IPS DF 19.7 (cell line): ENCODE data around the gene C19orf85.
"Not testable (repeated sequence)": the region's sequence is repeated elsewhere in the genome, so short reads cannot be mapped to it uniquely, and the experiment has no call there.

Source experiments
- DNase-seq: peaks from one replicate; pipeline ENCODE4 v3.0.0-alpha.2; 2013; ENCODE audit warnings: low read depth, low spot score

C19orf85 gene

GRCh38 chr19:55457683-55458457 is 6.7 kb downstream of the C19orf85 start:
- no peak for DNase-seq

DNA sequence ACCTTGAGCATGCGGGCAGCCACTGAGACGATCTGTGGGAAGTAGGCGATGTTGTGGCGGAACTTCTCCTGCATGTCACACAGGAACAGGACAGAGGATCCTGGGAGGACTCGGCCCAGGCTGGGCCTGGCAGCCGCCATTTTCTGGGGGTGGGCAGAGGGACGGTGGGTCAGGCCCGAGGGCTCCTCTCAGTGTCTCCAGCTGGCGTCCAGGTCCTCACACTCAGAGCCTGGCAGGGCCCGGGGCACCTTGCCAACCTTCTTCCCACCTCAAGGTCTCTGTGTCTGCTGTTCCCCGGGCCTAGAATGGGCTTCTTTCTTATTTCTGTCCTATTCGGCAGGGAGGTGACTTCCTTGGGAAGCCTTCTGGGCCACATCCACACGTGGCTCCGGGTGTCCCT is 8.2 kb downstream of the C19orf85 start:
- DNase-seq, result no peak

DNA sequence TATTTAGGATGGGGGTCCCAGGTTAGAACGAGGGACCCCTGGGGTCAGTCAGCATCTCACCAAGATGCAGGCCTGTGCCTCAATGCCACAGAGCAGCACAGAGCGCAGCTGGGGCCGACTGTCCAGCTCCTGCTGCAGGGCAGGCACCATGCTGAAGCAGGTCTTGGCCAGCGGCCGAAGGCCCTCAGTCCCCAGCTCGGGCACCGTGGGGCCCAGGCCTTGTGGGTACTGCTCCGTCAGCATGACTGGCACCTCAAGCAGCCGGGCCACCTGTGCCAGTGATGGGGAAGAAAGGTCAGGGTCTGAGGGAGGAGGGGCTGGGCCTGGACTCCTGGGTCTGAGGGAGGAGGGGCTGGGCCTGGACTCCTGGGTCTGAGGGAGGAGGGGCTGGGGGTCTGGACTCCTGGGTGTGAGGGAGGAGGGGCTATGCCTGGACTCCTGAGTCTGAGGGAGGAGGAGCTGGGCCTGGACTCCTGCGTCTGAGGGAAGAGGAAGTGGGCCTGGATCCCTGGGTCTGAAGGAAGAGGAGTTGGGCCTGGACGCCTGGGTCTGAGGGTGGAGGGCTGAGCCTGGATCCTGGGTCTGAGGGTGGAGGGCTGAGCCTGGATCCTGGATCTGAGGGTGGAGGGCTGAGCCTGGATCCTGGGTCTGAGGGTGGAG is 8.8 kb downstream of the C19orf85 start:
- DNase-seq, result no peak

- no peak for DNase-seq
Measured at GRCh38 chr19:55454787-55455243, 9.7 kb downstream of the C19orf85 start.

- DNase-seq, result no peak
Measured at GRCh38 chr19:55453511-55454260, 10.9 kb downstream of the C19orf85 start.

GRCh38 chr19:55452749-55453346 is 11.7 kb downstream of the C19orf85 start:
- no peak for DNase-seq

GRCh38 chr19:55451965-55452748 is 12.4 kb downstream of the C19orf85 start:
- DNase-seq, result no peak

GRCh38 chr19:55451163-55451964 is 13.2 kb downstream of the C19orf85 start:
- DNase-seq, result no peak

- no peak for DNase-seq
Measured at GRCh38 chr19:55449469-55449868, 15.1 kb downstream of the C19orf85 start.

DNA sequence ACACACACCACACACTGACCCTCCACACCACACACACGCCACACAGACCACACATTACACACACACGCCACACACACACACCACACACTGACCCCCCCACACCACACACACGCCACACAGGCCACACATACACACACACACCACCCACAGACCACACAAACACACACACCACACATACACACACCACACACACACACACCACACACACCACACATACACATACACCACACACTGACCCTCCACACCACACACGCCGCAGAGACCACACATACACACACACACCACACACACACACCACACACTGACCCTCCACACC is 16.4 kb downstream of the C19orf85 start:
- not testable (repeated sequence) for DNase-seq

- DNase-seq, result no peak
Measured at GRCh38 chr19:55447421-55448174, 17.0 kb downstream of the C19orf85 start.

DNA sequence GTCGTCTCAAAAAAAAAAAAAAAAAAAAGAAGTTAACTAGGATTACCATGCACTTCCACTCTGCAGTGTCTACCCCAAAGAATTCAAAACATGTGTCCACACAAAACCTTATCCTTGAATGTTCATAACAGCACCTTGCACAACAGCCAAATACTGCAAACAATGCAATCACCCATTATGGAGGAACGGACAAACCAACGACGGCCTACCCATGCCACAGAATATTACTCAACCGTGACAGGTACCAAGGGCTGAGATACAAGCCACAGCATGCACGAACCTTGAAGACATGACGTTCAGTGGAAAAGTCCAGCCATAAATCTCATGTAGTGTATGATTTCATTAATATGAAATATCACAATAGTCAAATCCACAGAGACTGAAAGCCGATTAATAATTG is 18.5 kb downstream of the C19orf85 start:
- DNase-seq, result no peak

DNA sequence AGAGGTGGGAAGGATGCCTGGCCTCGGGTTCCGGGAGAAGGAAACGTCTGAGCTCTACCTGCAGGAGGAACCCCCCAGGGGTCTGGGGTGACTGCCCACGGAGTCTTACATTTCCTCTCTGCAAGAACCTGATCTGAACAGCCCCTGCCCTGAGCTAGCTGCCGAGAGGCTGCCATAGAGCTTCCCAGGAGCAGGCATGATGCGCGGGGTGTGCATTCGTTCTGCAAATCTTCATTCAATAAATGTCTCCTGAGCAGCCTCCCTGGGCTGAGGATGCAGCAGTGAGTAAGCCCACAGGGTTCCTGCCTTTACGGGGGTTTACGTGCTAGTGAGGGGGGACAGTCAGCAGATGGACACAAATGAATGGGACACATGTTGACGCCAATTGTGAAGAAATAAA is 19.9 kb downstream of the C19orf85 start:
- no peak for DNase-seq

- DNase-seq, result no peak
Measured at GRCh38 chr19:55443824-55444480, 20.6 kb downstream of the C19orf85 start.

GRCh38 chr19:55443045-55443823 is 21.3 kb downstream of the C19orf85 start, which contains the start of gene SHISA7:
SHISA7 (minus strand) TSS chr19:55443300; CDS start chr19:55442863, 437 bp downstream.
- DNase-seq, result no peak

- no peak for DNase-seq
Measured at GRCh38 chr19:55442372-55442961, 22.1 kb downstream of the C19orf85 start.

DNA sequence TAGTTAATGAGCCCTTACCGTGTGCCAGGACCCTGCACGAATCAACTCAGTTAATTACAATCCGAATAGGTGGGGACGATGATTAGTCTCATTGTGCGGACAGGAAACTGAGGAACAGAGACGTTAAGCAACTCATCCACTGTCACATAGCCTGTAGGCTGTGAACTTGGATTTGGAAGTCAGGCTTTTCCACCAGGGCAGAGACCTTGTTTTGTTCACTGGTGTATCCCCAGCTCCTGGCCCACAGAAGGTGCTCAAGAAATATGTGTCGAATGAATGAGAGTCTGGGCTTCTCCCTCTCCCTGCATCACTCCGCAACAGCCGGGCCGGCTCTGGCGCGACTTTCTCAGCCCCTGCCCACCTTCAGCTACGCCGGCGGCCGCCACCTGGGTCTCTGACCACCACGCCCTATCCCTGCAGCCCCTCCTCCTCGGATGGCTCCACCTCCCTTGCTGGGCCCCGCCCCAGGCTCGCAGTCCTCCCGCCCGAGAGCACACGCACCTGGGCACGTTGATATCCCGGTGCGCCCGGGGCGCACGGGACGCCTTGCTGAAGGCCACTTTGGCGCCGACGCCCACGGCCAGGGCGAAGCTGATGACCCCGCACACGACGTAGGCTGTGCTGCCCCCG is 22.7 kb downstream of the C19orf85 start:
- no peak for DNase-seq

GRCh38 chr19:55441319-55441691 is 23.2 kb downstream of the C19orf85 start:
- DNase-seq, result no peak
